SK-N-MC (cell line): ENCODE measurements around the gene ASIC4.

Experiments used
- EZH2 ChIP-seq: fragments of 200-600 bp; sonication (generic); IDR thresholded peaks from one replicate; pipeline ENCODE4 v1.6.1; 2017; ENCODE audit warnings: antibody characterized with exemption
- POLR2AphosphoS5 ChIP-seq: IDR thresholded peaks from 2 replicates; pipeline ENCODE4 v1.6.1; 2012; ENCODE audit warnings: mild to moderate bottlenecking, low read depth, low read length, borderline replicate concordance

- TF ChIP-seq EZH2 (no peak), POLR2AphosphoS5 (no peak)
These were observed 8.9 kb downstream of the ASIC4 start for GRCh38 chr2:219523031-219523671.
